ENCODE data around the gene SETD1B. TPM values are rescaled to one million over a fixed set of nuclear protein-coding genes. Genes with fewer than 3 reads are reported as not detected.
"Not testable (repeated sequence)": the region's sequence is repeated elsewhere in the genome, so short reads cannot be mapped to it uniquely, and the experiment has no call there.

SETD1B gene
- total RNA-seq, 4 donors from 2014 or later: 10.1 to 15.0 (median 11.6) TPM

GRCh38 chr12:121860257-121860656, 56.4 kb downstream of the SETD1B start:
- intact Hi-C loops (cut with DNase I; ENCODE audit: low total_unique reads): no loop called here
- WGBS, 2 donors: 85% methylated on average over 1 of the region's 1 CpG; no CpG with 5 or more reads in 1 of the 2 donors
- no peak for TF ChIP-seq CTCF (IDR thresholded peaks at IDR 0.05)
- TF ChIP-seq POLR2A (IDR thresholded peaks at IDR 0.05): no peak
- no peak for DNase-seq (ENCODE audit: low spot score in 2 of 2)
- H3K4me3 ChIP-seq (ENCODE audit: low read depth, poor library complexity, severe bottlenecking): no peak overlapping the region

GRCh38 chr12:121860699-121861098, 56.9 kb downstream of the SETD1B start:
- H3K4me3 ChIP-seq (ENCODE audit: low read depth, poor library complexity, severe bottlenecking); intact Hi-C loops (cut with DNase I; ENCODE audit: low total_unique reads); DNase-seq (ENCODE audit: low spot score in 2 of 2): not testable (repeated sequence)
- 96 to 100% methylated on average over 4 of the region's 4 CpGs for whole genome bisulfite sequencing, 2 donors

- WGBS, 2 donors: 26 to 36% methylated on average over 11 of the region's 11 CpGs
- intact Hi-C loops (cut with DNase I; ENCODE audit: low total_unique reads): no loop called here
- H3K4me3 ChIP-seq (ENCODE audit: low read depth, poor library complexity, severe bottlenecking): no peak overlapping the region
- TF ChIP-seq POLR2A (IDR thresholded peaks at IDR 0.05): no peak
- no peak for TF ChIP-seq CTCF (IDR thresholded peaks at IDR 0.05)
- DNase-seq (ENCODE audit: low spot score in 2 of 2): no peak
Observed at GRCh38 chr12:121861636-121862254, 57.9 kb downstream of the SETD1B start.

GRCh38 chr12:121866331-121866730, 62.5 kb downstream of the SETD1B start:
- intact Hi-C loops (cut with DNase I; ENCODE audit: low total_unique reads): no loop called here
- TF ChIP-seq POLR2A (IDR thresholded peaks at IDR 0.05) (no peak), CTCF (IDR thresholded peaks at IDR 0.05) (no peak)
- WGBS, 2 donors: 61 to 68% methylated on average over 4 of the region's 4 CpGs
- no peak overlapping the region for H3K4me3 ChIP-seq (ENCODE audit: low read depth, poor library complexity, severe bottlenecking)
- no peak for DNase-seq (ENCODE audit: low spot score in 2 of 2)

- DNase-seq (ENCODE audit: low spot score in 2 of 2); H3K4me3 ChIP-seq (ENCODE audit: low read depth, poor library complexity, severe bottlenecking); intact Hi-C loops (cut with DNase I; ENCODE audit: low total_unique reads): not testable (repeated sequence)
- 92 to 94% methylated on average over 8 of the region's 8 CpGs for WGBS, 2 donors
Observed at GRCh38 chr12:121869229-121869628, 65.4 kb downstream of the SETD1B start.

GRCh38 chr12:121871467-121871866, 67.7 kb downstream of the SETD1B start:
- intact Hi-C loops (cut with DNase I; ENCODE audit: low total_unique reads): no loop called here
- 80 to 90% methylated on average over 1 to 2 of the region's 3 CpGs for WGBS, 2 donors
- no peak for TF ChIP-seq CTCF (IDR thresholded peaks at IDR 0.05)
- TF ChIP-seq POLR2A (IDR thresholded peaks at IDR 0.05): no peak
- DNase-seq (ENCODE audit: low spot score in 2 of 2): no peak
- no peak overlapping the region for H3K4me3 ChIP-seq (ENCODE audit: low read depth, poor library complexity, severe bottlenecking)

GRCh38 chr12:121872546-121873215, 68.9 kb downstream of the SETD1B start:
- 52 to 63% methylated on average over 5 of the region's 5 CpGs for WGBS, 2 donors
- no peak overlapping the region for H3K4me3 ChIP-seq (ENCODE audit: low read depth, poor library complexity, severe bottlenecking)
- no peak for DNase-seq (ENCODE audit: low spot score in 2 of 2)
- intact Hi-C loops (cut with DNase I; ENCODE audit: low total_unique reads): no loop called here
- TF ChIP-seq CTCF (IDR thresholded peaks at IDR 0.05): no peak
- TF ChIP-seq POLR2A (IDR thresholded peaks at IDR 0.05): no peak
